Measurements from ENCODE around the gene LRP5. TPM values are rescaled to one million over a fixed set of nuclear protein-coding genes. Genes with fewer than 3 reads are reported as not detected.

The LRP5 gene
- total RNA-seq, 4 donors from 2014 or later: 22.3 to 43.2 (median 33.8) TPM

DNA sequence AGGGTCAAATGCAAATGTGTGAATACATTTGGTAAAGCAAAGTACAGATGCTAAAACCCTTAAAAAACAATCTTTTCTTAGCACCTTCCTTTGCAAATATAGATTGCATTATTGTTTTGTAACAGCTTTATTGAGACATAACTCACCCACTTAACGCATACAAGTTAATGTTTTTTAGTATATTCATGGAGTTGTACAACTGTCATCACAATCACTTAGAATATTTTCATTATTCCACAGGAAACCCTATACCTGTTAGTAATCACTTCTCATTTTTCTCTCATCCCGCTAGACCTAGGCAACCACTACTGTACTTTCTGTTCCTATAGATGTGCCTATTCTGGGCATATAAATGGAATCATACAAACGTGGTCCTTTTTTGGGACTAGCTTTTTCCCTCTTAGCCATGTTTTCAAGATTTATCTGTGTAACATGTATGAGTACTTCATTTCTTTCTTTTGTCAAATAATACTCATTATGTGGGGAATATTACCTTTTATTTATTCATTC lies 182.9 kb downstream of the LRP5 start:
- Histone ChIP-seq H3K4me1 (peaks cover 0 to 69% (median 25%) of the 10 kb centered on the region in 4 donors), H3K27me3 (no peaks in the 10 kb centered on the region), H3K27ac (no peak overlapping the region), H3K36me3 (no peaks in the 10 kb centered on the region), H3K4me3 (no peak overlapping the region), H3K9me3 (no peaks in the 10 kb centered on the region)
- TF ChIP-seq POLR2A (IDR thresholded peaks at IDR 0.05) (no peak), EP300 (IDR thresholded peaks at IDR 0.05) (no peak)
- TF ChIP-seq, protein P1, sequence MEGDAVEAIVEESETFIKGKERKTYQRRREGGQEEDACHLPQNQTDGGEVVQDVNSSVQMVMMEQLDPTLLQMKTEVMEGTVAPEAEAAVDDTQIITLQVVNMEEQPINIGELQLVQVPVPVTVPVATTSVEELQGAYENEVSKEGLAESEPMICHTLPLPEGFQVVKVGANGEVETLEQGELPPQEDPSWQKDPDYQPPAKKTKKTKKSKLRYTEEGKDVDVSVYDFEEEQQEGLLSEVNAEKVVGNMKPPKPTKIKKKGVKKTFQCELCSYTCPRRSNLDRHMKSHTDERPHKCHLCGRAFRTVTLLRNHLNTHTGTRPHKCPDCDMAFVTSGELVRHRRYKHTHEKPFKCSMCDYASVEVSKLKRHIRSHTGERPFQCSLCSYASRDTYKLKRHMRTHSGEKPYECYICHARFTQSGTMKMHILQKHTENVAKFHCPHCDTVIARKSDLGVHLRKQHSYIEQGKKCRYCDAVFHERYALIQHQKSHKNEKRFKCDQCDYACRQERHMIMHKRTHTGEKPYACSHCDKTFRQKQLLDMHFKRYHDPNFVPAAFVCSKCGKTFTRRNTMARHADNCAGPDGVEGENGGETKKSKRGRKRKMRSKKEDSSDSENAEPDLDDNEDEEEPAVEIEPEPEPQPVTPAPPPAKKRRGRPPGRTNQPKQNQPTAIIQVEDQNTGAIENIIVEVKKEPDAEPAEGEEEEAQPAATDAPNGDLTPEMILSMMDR (IDR thresholded peaks at IDR 0.05): no peak
- WGBS, 2 donors: 66 to 67% methylated on average over 3 of the region's 3 CpGs
- no peak for DNase-seq (ENCODE audit: low spot score in 2 of 2)

DNA sequence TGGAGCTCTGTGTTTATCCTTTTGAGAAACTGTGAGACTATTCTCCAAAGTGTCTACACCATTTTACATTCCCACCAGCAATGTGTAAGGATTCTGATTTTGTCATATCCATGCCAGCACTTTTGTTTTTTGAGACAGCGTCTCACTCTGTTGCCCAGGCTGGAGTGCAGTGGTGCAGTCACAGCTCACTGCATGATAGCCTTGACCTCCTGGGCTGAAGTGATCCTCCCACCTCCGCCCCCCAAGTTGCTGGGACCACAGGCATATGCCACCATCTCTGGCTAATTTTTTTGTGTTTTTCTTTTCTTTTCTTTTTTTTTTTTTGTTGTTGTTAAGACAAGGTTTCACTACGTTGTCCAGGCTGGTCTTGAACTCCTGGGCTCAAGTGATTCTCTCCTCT lies 183.5 kb downstream of the LRP5 start:
- Histone ChIP-seq H3K4me1 (peaks cover 0 to 69% (median 28%) of the 10 kb centered on the region in 4 donors), H3K27me3 (no peaks in the 10 kb centered on the region), H3K36me3 (no peaks in the 10 kb centered on the region), H3K4me3 (no peak overlapping the region), H3K27ac (no peak overlapping the region), H3K9me3 (no peaks in the 10 kb centered on the region)
- no peak for TF ChIP-seq POLR2A (IDR thresholded peaks at IDR 0.05)
- TF ChIP-seq, protein P1 (IDR thresholded peaks at IDR 0.05): no peak
- no peak for TF ChIP-seq EP300 (IDR thresholded peaks at IDR 0.05)
- 82 to 93% methylated on average over 3 of the region's 3 CpGs for WGBS, 2 donors
- no peak for DNase-seq (ENCODE audit: low spot score in 2 of 2)

DNA sequence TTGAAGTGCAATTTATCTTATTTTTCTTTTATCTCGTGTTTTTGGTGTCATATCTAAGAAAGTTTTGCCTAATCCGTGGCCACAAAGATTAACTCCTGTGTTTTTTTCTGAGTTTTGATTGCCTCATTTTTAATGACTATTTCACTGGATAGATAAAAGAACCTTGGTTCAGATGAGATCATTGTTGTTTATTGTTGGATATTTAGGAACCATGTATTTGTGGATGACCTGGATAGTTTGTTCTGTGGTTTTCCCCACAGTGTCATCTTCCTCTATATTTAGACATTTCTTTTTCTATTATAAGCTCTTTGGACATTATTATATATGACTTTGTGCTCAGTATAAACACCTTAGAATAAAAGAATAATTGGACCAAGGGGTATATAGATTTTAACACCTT lies 185.4 kb downstream of the LRP5 start:
- WGBS, 2 donors: 70 to 76% methylated on average over 2 of the region's 2 CpGs
- DNase-seq (ENCODE audit: low spot score in 2 of 2): no peak
- no peak overlapping the region for H3K4me3 ChIP-seq
- peaks cover 0 to 76% (median 31%) of the 10 kb centered on the region in 4 donors for H3K4me1 ChIP-seq
- no peaks in the 10 kb centered on the region for H3K9me3 ChIP-seq
- H3K36me3 ChIP-seq: no peaks in the 10 kb centered on the region
- H3K27ac ChIP-seq: no peak overlapping the region
- H3K27me3 ChIP-seq: no peaks in the 10 kb centered on the region
- no peak for TF ChIP-seq EP300 (IDR thresholded peaks at IDR 0.05)
- TF ChIP-seq, protein P1 (IDR thresholded peaks at IDR 0.05): no peak

DNA sequence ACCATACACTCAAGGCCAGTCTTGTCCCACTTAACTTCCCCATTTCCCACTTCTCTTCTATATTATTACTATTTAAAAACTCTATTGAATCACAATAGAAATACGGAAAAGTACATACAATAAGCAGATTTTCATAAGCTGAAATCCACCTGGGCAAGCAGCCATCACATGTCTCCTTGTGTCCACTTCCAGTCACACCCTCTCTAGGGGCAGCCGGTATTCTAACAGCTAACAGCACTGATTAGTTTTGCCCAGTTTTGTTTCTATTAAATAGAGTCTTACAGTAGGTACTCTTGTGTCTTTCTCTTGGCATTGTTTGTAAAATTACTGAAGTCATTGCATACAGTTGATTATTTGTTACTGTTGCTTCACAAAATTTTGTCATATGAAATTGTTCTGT lies 185.9 kb downstream of the LRP5 start:
- WGBS, 2 donors: 40 to 49% methylated on average over 2 of the region's 2 CpGs
- no peaks in the 10 kb centered on the region for H3K36me3 ChIP-seq
- no peak overlapping the region for H3K27ac ChIP-seq
- no peak for DNase-seq (ENCODE audit: low spot score in 2 of 2)
- H3K27me3 ChIP-seq: no peaks in the 10 kb centered on the region
- TF ChIP-seq, protein P1 (IDR thresholded peaks at IDR 0.05): no peak
- TF ChIP-seq EP300 (IDR thresholded peaks at IDR 0.05): no peak
- TF ChIP-seq POLR2A (IDR thresholded peaks at IDR 0.05): no peak
- H3K4me3 ChIP-seq: no peak overlapping the region
- H3K9me3 ChIP-seq: no peaks in the 10 kb centered on the region
- peaks cover 0 to 78% (median 34%) of the 10 kb centered on the region in 4 donors for H3K4me1 ChIP-seq

Small RNA genes within 50 kb of the gene (small RNA-seq; reads per million reads assigned to genes)
- gene NDUFA3P2: not detected

Other genes starting within 250 kb of the LRP5 start
- gene CHKA, start 191.2 kb upstream of the LRP5 start, total RNA-seq: 10 to 100 TPM; 53.7 to 83.9 (median 78.0) TPM
- 10 to 100 TPM; 25.5 to 47.1 (median 40.3) TPM for gene KMT5B, start 99.3 kb upstream of the LRP5 start, total RNA-seq
- 10 to 100 TPM; 33.3 to 59.4 (median 41.2) TPM for gene C11orf24, start 40.6 kb upstream of the LRP5 start, total RNA-seq
- gene PPP6R3, start 148.2 kb downstream of the LRP5 start, total RNA-seq: 100 to 1,000 TPM; 103 to 150 (median 119) TPM